ENCODE data around the gene CCNY. TPM values are rescaled to one million over a fixed set of nuclear protein-coding genes. Genes with fewer than 3 reads are reported as not detected.
A peak's percentile ranks its signal among the peaks of the same experiment; 100 is the strongest.

CCNY gene
- total and polyA plus RNA-seq, 4 donors: 25.5 to 95.9 (median 54.4) TPM

DNA sequence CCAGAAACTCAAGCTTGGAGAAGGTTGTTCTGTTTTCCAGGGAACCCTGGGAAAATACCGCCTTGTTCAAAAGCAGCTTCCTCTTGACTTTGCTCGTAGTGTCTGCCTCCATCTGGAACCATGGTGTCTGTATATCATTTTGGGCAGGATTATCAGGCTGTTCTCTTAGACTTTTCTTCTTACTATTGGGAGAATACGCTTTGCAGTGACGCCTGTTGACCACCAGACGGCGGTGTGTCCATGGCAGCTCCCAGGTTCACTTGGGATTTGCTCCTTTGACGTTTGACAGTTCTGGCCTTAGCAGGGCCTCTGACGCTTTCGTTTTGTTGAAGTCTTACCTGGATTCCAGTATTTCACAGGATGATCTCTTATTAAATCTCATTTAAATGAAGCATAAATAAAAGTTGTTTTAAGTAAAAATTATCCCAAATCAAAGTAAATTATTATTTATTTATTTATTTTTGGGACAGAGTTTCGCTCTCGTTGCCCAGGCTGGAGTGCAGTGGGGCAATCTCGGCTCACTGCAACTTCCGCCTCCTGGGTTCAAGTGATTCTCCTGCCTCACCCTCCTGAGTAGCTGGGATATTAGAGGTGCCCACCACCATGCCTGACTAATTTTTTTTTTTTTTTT lies 227.1 kb downstream of the CCNY start:
- intact Hi-C loops (cut with DNase I): loop anchor here in 1 of 2 donors (10.0 kb wide), 1 partner anchor 229 kb away; the partner anchor contains the start of gene CCNY
- 43 to 44% methylated on average over 13 of the region's 13 CpGs for WGBS, 2 donors
- H3K27ac ChIP-seq (ENCODE audit: low read depth in 1 of 2, low read length in 2 of 2): no peak overlapping the region

DNA sequence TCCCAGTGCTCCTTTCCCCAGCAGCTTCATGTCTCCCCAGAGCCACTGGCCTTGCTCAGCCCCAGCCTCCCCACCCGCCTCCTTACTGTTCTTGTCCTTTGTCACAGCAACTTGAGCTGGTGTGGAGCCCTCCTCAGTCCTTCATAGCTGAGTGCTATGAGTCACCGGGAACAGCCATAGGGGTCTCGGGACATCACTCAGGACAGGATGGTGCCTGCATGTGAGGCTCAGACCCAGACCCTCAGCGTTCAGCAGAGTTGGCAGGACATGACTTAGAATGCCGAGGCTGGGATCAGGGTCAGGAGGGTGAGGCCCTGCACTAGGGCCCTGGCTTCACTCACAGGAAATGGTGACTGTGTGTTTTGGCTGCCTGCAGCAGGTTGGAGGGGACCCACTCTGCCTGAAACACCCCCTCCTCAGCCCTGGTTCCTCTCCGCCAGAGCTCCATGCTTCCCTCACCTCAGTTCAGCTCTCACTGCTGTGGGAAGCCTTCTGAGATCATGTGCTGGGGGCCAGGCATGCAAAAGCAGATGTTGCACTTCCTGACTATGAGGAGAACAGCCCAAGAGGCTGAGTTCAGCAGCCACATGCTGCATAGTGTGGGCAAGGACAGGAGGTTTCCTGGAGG lies 228.1 kb downstream of the CCNY start:
- DNase-seq (peak in 1 of 2 donors; percentile 63), ATAC-seq (ENCODE audit: low FRiP score) (peak; percentile 49)
- Histone ChIP-seq H3K27ac (ENCODE audit: low read depth in 1 of 2, low read length in 2 of 2) (no peak overlapping the region), H3K27me3 (ENCODE audit: control insufficient read depth in 1 of 2, insufficient read depth in 2 of 2, low read length in 1 of 2) (no peaks in the 10 kb centered on the region), H3K9me3 (ENCODE audit: control insufficient read depth, low read length) (no peaks in the 10 kb centered on the region), H3K36me3 (ENCODE audit: control insufficient read depth in 1 of 2, insufficient read depth in 2 of 2, low read length in 1 of 2) (no peaks in the 10 kb centered on the region), H3K4me1 (ENCODE audit: control insufficient read depth in 1 of 2, insufficient read depth in 2 of 2, low read length in 2 of 2) (no peaks in the 10 kb centered on the region), H3K4me3 (ENCODE audit: low read length in 2 of 2) (no peak overlapping the region)
- WGBS, 2 donors: 26 to 29% methylated on average over 6 of the region's 6 CpGs
- intact Hi-C loops (cut with DNase I): loop anchor here in 1 of 2 donors (10.0 kb wide), 1 partner anchor 230 kb away; the partner anchor contains the start of gene CCNY

More for the DNA sequence above, 227.1 kb downstream of the CCNY start:
- Histone ChIP-seq H3K36me3 (ENCODE audit: control insufficient read depth in 1 of 2, insufficient read depth in 2 of 2, low read length in 1 of 2) (no peaks in the 10 kb centered on the region), H3K27me3 (ENCODE audit: control insufficient read depth in 1 of 2, insufficient read depth in 2 of 2, low read length in 1 of 2) (no peaks in the 10 kb centered on the region), H3K9me3 (ENCODE audit: control insufficient read depth, low read length) (no peaks in the 10 kb centered on the region), H3K4me3 (ENCODE audit: low read length in 2 of 2) (no peak overlapping the region), H3K4me1 (ENCODE audit: control insufficient read depth in 1 of 2, insufficient read depth in 2 of 2, low read length in 2 of 2) (no peaks in the 10 kb centered on the region)
- ATAC-seq (ENCODE audit: low FRiP score) (peak; percentile 76), DNase-seq (no peak)

GRCh38 chr10:35565602-35566081 lies 229.3 kb downstream of the CCNY start:
- Histone ChIP-seq H3K4me1 (ENCODE audit: control insufficient read depth in 1 of 2, insufficient read depth in 2 of 2, low read length in 2 of 2) (no peaks in the 10 kb centered on the region), H3K36me3 (ENCODE audit: control insufficient read depth in 1 of 2, insufficient read depth in 2 of 2, low read length in 1 of 2) (no peaks in the 10 kb centered on the region), H3K4me3 (ENCODE audit: low read length in 2 of 2) (no peak overlapping the region), H3K27ac (ENCODE audit: low read depth in 1 of 2, low read length in 2 of 2) (peak overlapping the region in 1 of 2 donors; percentile 20), H3K9me3 (ENCODE audit: control insufficient read depth, low read length) (no peaks in the 10 kb centered on the region), H3K27me3 (ENCODE audit: control insufficient read depth in 1 of 2, insufficient read depth in 2 of 2, low read length in 1 of 2) (no peaks in the 10 kb centered on the region)
- intact Hi-C loops (cut with DNase I): loop anchor here in 1 of 2 donors (10.0 kb wide), 1 partner anchor 231 kb away; the partner anchor contains the start of gene CCNY
- ATAC-seq (ENCODE audit: low FRiP score) (no peak), DNase-seq (no peak)
- WGBS, 2 donors: 5 to 11% methylated on average over 8 of the region's 8 CpGs

GRCh38 chr10:35567951-35568350 lies 231.6 kb downstream of the CCNY start:
- DNase-seq (no peak), ATAC-seq (ENCODE audit: low FRiP score) (no peak)
- Histone ChIP-seq H3K27me3 (ENCODE audit: control insufficient read depth in 1 of 2, insufficient read depth in 2 of 2, low read length in 1 of 2) (no peaks in the 10 kb centered on the region), H3K4me1 (ENCODE audit: control insufficient read depth in 1 of 2, insufficient read depth in 2 of 2, low read length in 2 of 2) (no peaks in the 10 kb centered on the region), H3K9me3 (ENCODE audit: control insufficient read depth, low read length) (no peaks in the 10 kb centered on the region), H3K4me3 (ENCODE audit: low read length in 2 of 2) (no peak overlapping the region), H3K36me3 (ENCODE audit: control insufficient read depth in 1 of 2, insufficient read depth in 2 of 2, low read length in 1 of 2) (peaks cover 0 to 1% of the 10 kb centered on the region in 2 donors), H3K27ac (ENCODE audit: low read depth in 1 of 2, low read length in 2 of 2) (no peak overlapping the region)
- intact Hi-C loops (cut with DNase I): loop anchor here in 1 of 2 donors (10.0 kb wide), 1 partner anchor 233 kb away; the partner anchor contains the start of gene CCNY
- 90 to 96% methylated on average over 6 of the region's 6 CpGs for WGBS, 2 donors

DNA sequence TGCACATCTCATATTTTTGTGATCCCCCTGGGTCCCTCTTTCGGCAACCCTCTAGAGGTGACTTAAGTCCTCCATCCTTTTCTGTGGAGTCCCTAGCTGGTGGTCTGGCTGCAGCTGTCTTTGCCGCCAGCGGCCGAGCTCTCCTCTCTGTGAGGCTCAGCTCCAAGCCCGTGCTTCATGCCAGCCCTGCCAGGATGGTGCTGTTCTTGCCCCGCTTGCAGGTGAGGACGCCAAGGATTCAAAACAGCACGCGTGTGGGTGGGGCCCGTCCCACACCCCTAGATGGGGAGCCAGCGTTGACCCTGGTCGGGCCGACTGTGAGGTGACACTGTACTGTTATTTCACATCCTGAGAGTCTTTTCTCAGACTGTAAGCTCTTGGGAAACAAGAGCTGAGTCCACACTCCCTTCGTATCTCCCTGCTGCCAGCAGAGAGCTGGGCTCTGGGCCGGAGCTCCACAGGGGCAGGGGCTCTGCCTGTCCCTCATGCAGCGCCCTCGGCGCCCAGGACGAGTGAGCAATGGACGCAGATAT lies 232.2 kb downstream of the CCNY start:
- no peaks in the 10 kb centered on the region for H3K4me1 ChIP-seq (ENCODE audit: control insufficient read depth in 1 of 2, insufficient read depth in 2 of 2, low read length in 2 of 2)
- no peak overlapping the region for H3K4me3 ChIP-seq (ENCODE audit: low read length in 2 of 2)
- H3K36me3 ChIP-seq (ENCODE audit: control insufficient read depth in 1 of 2, insufficient read depth in 2 of 2, low read length in 1 of 2): peaks cover 0 to 1% of the 10 kb centered on the region in 2 donors
- H3K27ac ChIP-seq (ENCODE audit: low read depth in 1 of 2, low read length in 2 of 2): no peak overlapping the region
- no peaks in the 10 kb centered on the region for H3K27me3 ChIP-seq (ENCODE audit: control insufficient read depth in 1 of 2, insufficient read depth in 2 of 2, low read length in 1 of 2)
- WGBS, 2 donors: 89 to 94% methylated on average over 20 of the region's 20 CpGs
- ATAC-seq (ENCODE audit: low FRiP score) (peak; percentile 21), DNase-seq (no peak)
- no peaks in the 10 kb centered on the region for H3K9me3 ChIP-seq (ENCODE audit: control insufficient read depth, low read length)
- intact Hi-C loops (cut with DNase I): loop anchor here in 1 of 2 donors (10.0 kb wide), 1 partner anchor 234 kb away; the partner anchor contains the start of gene CCNY

DNA sequence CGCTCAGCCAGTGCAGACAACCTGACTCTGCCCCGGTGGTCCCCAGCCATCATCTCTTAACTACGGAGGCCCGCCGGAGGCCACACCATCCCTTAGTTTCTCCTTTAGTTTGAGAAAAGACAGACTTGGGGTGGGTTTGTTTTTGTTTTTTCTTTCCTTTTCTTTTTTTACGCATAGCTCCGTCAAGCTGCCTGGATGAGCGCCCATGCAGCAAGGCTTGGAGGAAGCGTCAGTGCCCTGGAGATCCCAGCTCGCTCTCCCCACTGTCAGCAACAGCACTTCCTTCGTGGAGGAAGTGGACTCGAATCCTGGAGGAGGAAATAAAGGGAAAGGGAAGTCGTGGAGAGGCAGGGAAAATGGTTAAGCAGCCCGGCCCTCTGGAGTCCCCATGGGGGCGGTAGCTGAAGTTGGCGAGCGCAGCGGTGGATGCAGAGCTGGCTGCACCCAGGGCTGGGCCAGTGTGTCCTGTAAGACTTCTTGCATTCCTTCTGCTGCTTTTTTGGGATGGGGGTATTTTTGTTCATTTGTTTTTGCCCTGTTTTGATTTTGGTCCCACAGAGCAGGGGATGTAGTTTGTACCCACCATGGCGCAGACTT lies 232.9 kb downstream of the CCNY start:
- Histone ChIP-seq H3K27ac (ENCODE audit: low read depth in 1 of 2, low read length in 2 of 2) (no peak overlapping the region), H3K9me3 (ENCODE audit: control insufficient read depth, low read length) (no peaks in the 10 kb centered on the region), H3K4me1 (ENCODE audit: control insufficient read depth in 1 of 2, insufficient read depth in 2 of 2, low read length in 2 of 2) (no peaks in the 10 kb centered on the region), H3K36me3 (ENCODE audit: control insufficient read depth in 1 of 2, insufficient read depth in 2 of 2, low read length in 1 of 2) (peaks cover 0 to 1% of the 10 kb centered on the region in 2 donors), H3K27me3 (ENCODE audit: control insufficient read depth in 1 of 2, insufficient read depth in 2 of 2, low read length in 1 of 2) (no peaks in the 10 kb centered on the region), H3K4me3 (ENCODE audit: low read length in 2 of 2) (no peak overlapping the region)
- no peak for DNase-seq
- 79 to 81% methylated on average over 19 of the region's 19 CpGs for WGBS, 2 donors
- intact Hi-C loops (cut with DNase I): loop anchor here in 1 of 2 donors (10.0 kb wide), 1 partner anchor 234 kb away; the partner anchor contains the start of gene CCNY
- ATAC-seq (ENCODE audit: low FRiP score): no peak

- Histone ChIP-seq H3K27ac (ENCODE audit: low read depth in 1 of 2, low read length in 2 of 2) (no peak overlapping the region), H3K4me3 (ENCODE audit: low read length in 2 of 2) (no peak overlapping the region), H3K36me3 (ENCODE audit: control insufficient read depth in 1 of 2, insufficient read depth in 2 of 2, low read length in 1 of 2) (peaks cover 0 to 1% of the 10 kb centered on the region in 2 donors), H3K27me3 (ENCODE audit: control insufficient read depth in 1 of 2, insufficient read depth in 2 of 2, low read length in 1 of 2) (no peaks in the 10 kb centered on the region), H3K4me1 (ENCODE audit: control insufficient read depth in 1 of 2, insufficient read depth in 2 of 2, low read length in 2 of 2) (no peaks in the 10 kb centered on the region), H3K9me3 (ENCODE audit: control insufficient read depth, low read length) (no peaks in the 10 kb centered on the region)
- DNase-seq (no peak), ATAC-seq (ENCODE audit: low FRiP score) (no peak)
- 84 to 88% methylated on average over 4 of the region's 4 CpGs for WGBS, 2 donors
- intact Hi-C loops (cut with DNase I): loop anchor here in 1 of 2 donors (10.0 kb wide), 1 partner anchor 235 kb away; the partner anchor contains the start of gene CCNY
Measured at GRCh38 chr10:35569836-35570235, 233.5 kb downstream of the CCNY start.

GRCh38 chr10:35570397-35570796 lies 234.1 kb downstream of the CCNY start:
- no peak overlapping the region for H3K27ac ChIP-seq (ENCODE audit: low read depth in 1 of 2, low read length in 2 of 2)
- H3K36me3 ChIP-seq (ENCODE audit: control insufficient read depth in 1 of 2, insufficient read depth in 2 of 2, low read length in 1 of 2): peaks cover 0 to 1% of the 10 kb centered on the region in 2 donors
- ATAC-seq (ENCODE audit: low FRiP score) (no peak), DNase-seq (no peak)
- H3K4me1 ChIP-seq (ENCODE audit: control insufficient read depth in 1 of 2, insufficient read depth in 2 of 2, low read length in 2 of 2): no peaks in the 10 kb centered on the region
- no peaks in the 10 kb centered on the region for H3K27me3 ChIP-seq (ENCODE audit: control insufficient read depth in 1 of 2, insufficient read depth in 2 of 2, low read length in 1 of 2)
- H3K9me3 ChIP-seq (ENCODE audit: control insufficient read depth, low read length): no peaks in the 10 kb centered on the region
- intact Hi-C loops (cut with DNase I): no loop called here
- WGBS, 2 donors: 93 to 100% methylated on average over 1 of the region's 1 CpG
- no peak overlapping the region for H3K4me3 ChIP-seq (ENCODE audit: low read length in 2 of 2)
